GM23338 (cell line): Measurements from ENCODE around the gene PDGFRA. TPM values are rescaled to one million over a fixed set of nuclear protein-coding genes. Genes with fewer than 3 reads are reported as not detected.

ENCODE experiments used
- ATAC-seq: fragments of 200-7000 bp; cut with Tn5 transposase; 3 replicates; pipeline ENCODE4 v1.9.1; 2020
- DNase-seq: peaks from one replicate; pipeline ENCODE4 v3.0.0-alpha.2; 2015; ENCODE audit warnings: low spot score
- H2AFZ ChIP-seq: fragments of 200-600 bp; sonication (generic); 2 replicates; pipeline ENCODE4 v1.8.0; 2016; ENCODE audit warnings: antibody characterized with exemption, mild to moderate bottlenecking, moderate library complexity
- H3F3A ChIP-seq: fragments of 200-600 bp; sonication (generic); replicated peaks from 2 replicates; pipeline ENCODE4 v1.8.0; 2017; ENCODE audit warnings: antibody characterized with exemption, mixed run types, low read depth
- H3K27ac ChIP-seq: fragments of 200-600 bp; sonication (generic); 2 replicates; pipeline ENCODE4 v1.6.1; 2016; ENCODE audit warnings: low read depth
- H3K27me3 ChIP-seq: fragments of 200-600 bp; sonication (generic); 2 replicates; pipeline ENCODE4 v1.8.0; 2016; ENCODE audit warnings: mild to moderate bottlenecking, mixed run types, moderate library complexity; ENCODE audit not compliant: insufficient read depth
- H3K36me3 ChIP-seq: fragments of 200-600 bp; sonication (generic); 2 replicates; pipeline ENCODE4 v1.8.0; 2016; ENCODE audit warnings: mild to moderate bottlenecking; ENCODE audit not compliant: insufficient read depth
- H3K4me1 ChIP-seq: fragments of 200-600 bp; sonication (generic); 2 replicates; pipeline ENCODE4 v1.8.0; 2016; ENCODE audit warnings: mild to moderate bottlenecking, moderate library complexity; ENCODE audit not compliant: insufficient read depth
- H3K4me2 ChIP-seq: fragments of 200-600 bp; sonication (generic); 2 replicates; pipeline ENCODE4 v1.7.1; 2017; ENCODE audit warnings: mixed run types
- H3K4me3 ChIP-seq: fragments of 200-600 bp; sonication (generic); 2 replicates; pipeline ENCODE4 v1.6.1; 2016; ENCODE audit warnings: mixed run types
- H3K79me2 ChIP-seq: fragments of 200-600 bp; sonication (generic); replicated peaks from 2 replicates; pipeline ENCODE4 v1.8.0; 2017; ENCODE audit warnings: mild to moderate bottlenecking; ENCODE audit not compliant: insufficient read depth
- H3K9me2 ChIP-seq: fragments of 200-600 bp; sonication (generic); 2 replicates; pipeline ENCODE4 v1.8.0; 2017; ENCODE audit not compliant: insufficient read depth
- H4K20me1 ChIP-seq: fragments of 200-600 bp; sonication (generic); replicated peaks from 2 replicates; pipeline ENCODE4 v1.8.0; 2017; ENCODE audit warnings: mild to moderate bottlenecking; ENCODE audit not compliant: insufficient read depth
- H3K27ac Mint-ChIP-seq: 2 replicates; pipeline ENCODE4 v1.8.0; 2020; ENCODE audit warnings: inconsistent platforms, mild to moderate bottlenecking, moderate library complexity, mixed read lengths
- H3K27me3 Mint-ChIP-seq: 3 replicates; pipeline ENCODE4 v1.8.0; 2022; ENCODE audit warnings: low read depth, mild to moderate bottlenecking, moderate library complexity, mixed read lengths, inconsistent platforms; ENCODE audit not compliant: insufficient read depth, poor library complexity
- H3K36me3 Mint-ChIP-seq: 3 replicates; pipeline ENCODE4 v1.8.0; 2021; ENCODE audit warnings: low read depth, mild to moderate bottlenecking, inconsistent platforms, moderate library complexity, mixed read lengths
- H3K4me1 Mint-ChIP-seq: 3 replicates; pipeline ENCODE4 v1.8.0; 2020; ENCODE audit warnings: mild to moderate bottlenecking, inconsistent platforms, mixed read lengths
- H3K4me3 Mint-ChIP-seq: 3 replicates; pipeline ENCODE4 v1.8.0; 2021; ENCODE audit warnings: moderate library complexity, mild to moderate bottlenecking, inconsistent platforms, mixed read lengths
- H3K9me3 Mint-ChIP-seq: 3 replicates; pipeline ENCODE4 v1.8.0; 2020; ENCODE audit warnings: moderate library complexity, mild to moderate bottlenecking, inconsistent platforms, mixed read lengths
- CREB1 ChIP-seq: fragments of 250-450 bp; sonication (Bioruptor Pico); IDR thresholded peaks from 2 replicates; pipeline ENCODE4 v1.5.0; 2020; ENCODE audit warnings: low read depth, mild to moderate bottlenecking, moderate library complexity
- ETS1 ChIP-seq: IDR thresholded peaks from 2 replicates; pipeline ENCODE4 v1.6.1; 2016; ENCODE audit warnings: antibody characterized with exemption
- EZH2 ChIP-seq: fragments of 200-600 bp; sonication (generic); IDR thresholded peaks from one replicate; pipeline ENCODE4 v1.8.0; 2017; ENCODE audit warnings: antibody characterized with exemption, mild to moderate bottlenecking, low read depth; ENCODE audit not compliant: unreplicated experiment
- EZH2phosphoT487 ChIP-seq: fragments of 200-600 bp; sonication (generic); IDR thresholded peaks from one replicate; pipeline ENCODE4 v1.8.1; 2018; ENCODE audit warnings: antibody characterized with exemption; ENCODE audit not compliant: unreplicated experiment
- REST ChIP-seq: IDR thresholded peaks from one replicate; pipeline ENCODE4 v1.6.1; 2018; ENCODE audit warnings: antibody characterized with exemption; ENCODE audit not compliant: unreplicated experiment
- ZNF331 ChIP-seq: fragments of 250-450 bp; sonication (Bioruptor Pico); IDR thresholded peaks from 2 replicates; pipeline ENCODE4 v1.5.0; 2020; ENCODE audit warnings: low read depth, mild to moderate bottlenecking, moderate library complexity
- polyA plus RNA-seq: library from polyadenylated mRNA; unstranded; fragments of >200 nt; fragmentation: Nextera tagmentation; extraction: Ambion mirVana; gene quantifications from 2 replicates; pipeline ENCODE4 v1.2.1, GENCODE V29; 2016
- total RNA-seq: library from RNA; depleted of rRNA; stranded (reverse); fragments of >200 nt; shearing (Covaris generic); gene quantifications from 2 replicates; pipeline ENCODE4 v1.2.3, GENCODE V29; 2014
- TF ChIP-seq, protein P1 (sequence below), 2 experiments: fragments of 200-600 bp in 1 of 2; sonication (generic) in 1 of 2; conservative IDR thresholded peaks; 2 replicates each; pipeline versions ENCODE4 v1.5.1 to v1.6.1; 2016 to 2017; ENCODE audit warnings: antibody characterized with exemption in 2 of 2, low read depth in 2 of 2, mild to moderate bottlenecking in 2 of 2, moderate library complexity in 1 of 2

The PDGFRA gene
- total and polyA plus RNA-seq, 2 experiments from 2014 or later, result 8.0 to 10.8 TPM

DNA sequence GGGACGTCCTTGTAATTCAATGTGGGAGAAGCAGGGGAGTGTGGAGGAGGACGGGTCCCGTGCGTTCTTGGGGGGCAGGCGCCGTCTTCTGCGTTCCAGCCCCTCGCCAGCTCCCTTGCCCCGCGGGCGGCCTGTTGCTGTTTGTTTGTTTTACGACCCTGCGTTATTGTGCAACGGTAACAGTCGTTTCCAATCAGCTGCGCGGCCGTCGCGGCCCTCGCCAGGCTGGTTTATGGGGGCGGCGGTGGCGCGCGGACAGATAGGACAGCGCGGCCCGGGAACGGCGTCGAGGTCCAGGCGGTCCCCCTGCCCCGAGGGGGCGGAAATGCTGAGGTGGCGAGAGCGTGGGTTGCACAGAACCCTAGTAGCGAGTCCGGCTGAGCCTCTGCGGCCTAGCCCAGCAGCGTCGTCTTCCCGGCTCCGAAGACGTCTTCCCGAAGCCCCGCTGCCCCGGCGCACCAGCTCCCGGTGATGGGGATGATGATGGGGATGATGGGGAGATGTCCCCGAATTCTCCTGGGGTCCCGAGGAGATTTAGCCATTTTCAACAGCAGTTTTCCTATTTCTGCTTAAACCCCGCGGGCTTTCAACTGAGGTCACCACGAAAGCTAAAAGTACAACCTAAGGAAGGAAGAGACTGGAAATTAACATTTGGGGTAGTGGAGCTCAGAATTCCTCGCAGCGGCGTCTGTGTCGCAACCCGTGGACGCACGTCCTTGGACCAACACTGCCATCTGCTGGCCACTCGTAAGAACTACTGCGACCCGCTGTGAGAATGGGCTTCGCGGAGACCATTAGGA lies 4.8 kb downstream of the PDGFRA start:
- peak overlapping the region; percentile 86 for H3K4me3 ChIP-seq
- peak; percentile 4 for ATAC-seq
- H3K4me1 ChIP-seq, result peaks cover 27% of the 10 kb centered on the region
- Mint-ChIP-seq H3K27me3 (peaks cover 57% of the 10 kb centered on the region), H3K4me1 (peaks cover 24% of the 10 kb centered on the region), H3K9me3 (peaks cover 13% of the 10 kb centered on the region), H3K4me3 (peak overlapping the region; percentile 76), H3K27ac (no peak overlapping the region), H3K36me3 (no peaks in the 10 kb centered on the region; the same call in 2 of the 3 replicates)
- H3K36me3 ChIP-seq, result no peaks in the 10 kb centered on the region
- H3K4me2 ChIP-seq, result peak overlapping the region; percentile 100
- peaks cover 10% of the 10 kb centered on the region; the same call in 1 of the 2 replicates for H3F3A ChIP-seq
- no peaks in the 10 kb centered on the region for H3K79me2 ChIP-seq
- H3K27me3 ChIP-seq, result peaks cover 59% of the 10 kb centered on the region
- DNase-seq, result peak; percentile 86
- TF ChIP-seq EZH2 (peak; percentile 55), ETS1 (no peak)
- TF ChIP-seq, protein P1, sequence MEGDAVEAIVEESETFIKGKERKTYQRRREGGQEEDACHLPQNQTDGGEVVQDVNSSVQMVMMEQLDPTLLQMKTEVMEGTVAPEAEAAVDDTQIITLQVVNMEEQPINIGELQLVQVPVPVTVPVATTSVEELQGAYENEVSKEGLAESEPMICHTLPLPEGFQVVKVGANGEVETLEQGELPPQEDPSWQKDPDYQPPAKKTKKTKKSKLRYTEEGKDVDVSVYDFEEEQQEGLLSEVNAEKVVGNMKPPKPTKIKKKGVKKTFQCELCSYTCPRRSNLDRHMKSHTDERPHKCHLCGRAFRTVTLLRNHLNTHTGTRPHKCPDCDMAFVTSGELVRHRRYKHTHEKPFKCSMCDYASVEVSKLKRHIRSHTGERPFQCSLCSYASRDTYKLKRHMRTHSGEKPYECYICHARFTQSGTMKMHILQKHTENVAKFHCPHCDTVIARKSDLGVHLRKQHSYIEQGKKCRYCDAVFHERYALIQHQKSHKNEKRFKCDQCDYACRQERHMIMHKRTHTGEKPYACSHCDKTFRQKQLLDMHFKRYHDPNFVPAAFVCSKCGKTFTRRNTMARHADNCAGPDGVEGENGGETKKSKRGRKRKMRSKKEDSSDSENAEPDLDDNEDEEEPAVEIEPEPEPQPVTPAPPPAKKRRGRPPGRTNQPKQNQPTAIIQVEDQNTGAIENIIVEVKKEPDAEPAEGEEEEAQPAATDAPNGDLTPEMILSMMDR (conservative IDR thresholded peaks at IDR 0.05; ENCODE audit: low read depth in 2 of 2), result peak; percentile 87 to 95
- H4K20me1 ChIP-seq, result no peaks in the 10 kb centered on the region; the same call in 1 of the 2 replicates
- no peak overlapping the region for H3K27ac ChIP-seq
- peak overlapping the region; percentile 95 for H2AFZ ChIP-seq
- H3K9me2 ChIP-seq, result no peaks in the 10 kb centered on the region

- Histone ChIP-seq H3K9me2 (no peaks in the 10 kb centered on the region), H3K4me2 (peak overlapping the region; percentile 100; the same call in 1 of the 2 replicates), H2AFZ (no peak overlapping the region), H3K27ac (no peak overlapping the region), H3K27me3 (peaks cover 51% of the 10 kb centered on the region), H3F3A (peaks cover 10% of the 10 kb centered on the region; the same call in 1 of the 2 replicates), H4K20me1 (no peaks in the 10 kb centered on the region; the same call in 1 of the 2 replicates), H3K4me3 (peak overlapping the region; percentile 86; the same call in 1 of the 2 replicates), H3K4me1 (peaks cover 20% of the 10 kb centered on the region; the same call in 1 of the 2 replicates), H3K36me3 (no peaks in the 10 kb centered on the region), H3K79me2 (no peaks in the 10 kb centered on the region)
- peaks cover 16% of the 10 kb centered on the region for H3K4me1 Mint-ChIP-seq
- peaks cover 50% of the 10 kb centered on the region for H3K27me3 Mint-ChIP-seq
- TF ChIP-seq, protein P1 (conservative IDR thresholded peaks at IDR 0.05; ENCODE audit: low read depth in 2 of 2), result 0 out of 4 replicates have a peak, but pooled peaks of 1 of the 2 experiments have one; percentile 4
- TF ChIP-seq ZNF331 (CRISPR knock-in tag) (no peak), EZH2phosphoT487 (no peak), CREB1 (no peak), ETS1 (no peak), REST (no peak)
- peak; percentile 6 for DNase-seq
- no peak overlapping the region for H3K27ac Mint-ChIP-seq
- ATAC-seq, result no peak
- peak overlapping the region; percentile 33; the same call in 1 of the 3 replicates for H3K4me3 Mint-ChIP-seq
- no peaks in the 10 kb centered on the region; the same call in 2 of the 3 replicates for H3K36me3 Mint-ChIP-seq
- H3K9me3 Mint-ChIP-seq, result peaks cover 18% of the 10 kb centered on the region
Measured at GRCh38 chr4:54234497-54235205, 5.6 kb downstream of the PDGFRA start.
